GM19043 (cell line): ENCODE data around the gene SPATA1.
"Not testable (repeated sequence)": the region's sequence is repeated elsewhere in the genome, so short reads cannot be mapped to it uniquely, and the experiment has no call there.

Experiments
- ATAC-seq: cut with Tn5 transposase; IDR thresholded peaks from one replicate; pipeline ENCODE4 v1.9.1; 2021; ENCODE audit warnings: low read depth; ENCODE audit not compliant: unreplicated experiment

SPATA1 gene

DNA sequence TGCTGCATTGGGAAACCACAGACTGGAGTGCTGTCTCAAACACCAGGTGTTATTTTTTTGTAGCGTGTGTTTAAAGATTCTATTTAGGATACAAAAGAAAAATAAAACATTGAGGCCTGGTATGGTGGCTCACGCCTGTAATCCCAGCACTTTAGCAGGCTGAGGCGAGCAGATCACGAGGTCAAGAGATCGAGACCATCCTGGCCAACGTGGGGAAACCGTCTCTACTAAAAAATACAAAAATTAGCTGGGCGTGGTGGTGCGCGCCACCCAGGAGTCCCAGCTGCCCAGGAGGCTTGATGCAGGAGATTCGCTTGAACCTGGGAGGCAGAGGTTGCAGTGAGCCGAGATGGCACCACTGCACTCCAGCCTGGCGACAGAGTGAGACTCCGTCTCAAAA lies 1.7 kb downstream of the SPATA1 start:
- ATAC-seq: not testable (repeated sequence)

DNA sequence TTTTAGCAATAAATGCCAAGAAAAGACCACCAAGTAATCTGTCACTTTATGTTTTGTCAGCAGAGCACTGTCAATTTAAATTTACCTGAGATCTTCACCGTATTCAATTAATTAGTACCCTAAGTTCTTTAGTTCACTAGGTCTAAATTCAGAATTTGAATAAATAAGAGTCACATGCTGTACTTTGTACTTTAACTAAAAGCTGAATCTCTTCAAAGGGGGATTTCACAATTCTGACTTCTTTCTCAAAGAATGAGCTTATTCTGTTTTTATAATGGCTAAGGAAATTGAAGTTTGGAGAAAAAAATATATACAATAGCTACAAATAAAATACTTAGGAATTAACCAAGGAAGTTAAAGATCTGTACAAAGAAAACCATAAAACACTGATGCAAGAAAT lies 2.3 kb downstream of the SPATA1 start:
- ATAC-seq: no peak

DNA sequence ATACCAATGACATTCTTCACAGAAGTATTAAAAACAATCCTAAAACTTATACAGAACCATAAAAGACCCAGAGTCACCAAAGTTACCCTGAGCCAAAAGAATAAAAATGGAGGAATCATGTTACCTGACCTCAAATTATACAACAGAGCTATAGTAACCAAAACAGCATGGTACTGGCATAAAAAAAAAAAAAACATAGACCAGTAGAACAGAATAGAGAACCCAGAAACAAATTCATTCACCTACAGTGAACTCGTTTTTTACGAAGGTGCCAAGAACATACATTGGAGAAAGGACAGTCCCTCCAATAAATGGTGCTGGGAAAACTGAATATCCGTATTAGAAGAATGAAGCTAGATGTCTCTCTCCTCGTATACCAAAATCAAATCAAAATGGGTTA lies 2.8 kb downstream of the SPATA1 start:
- no peak for ATAC-seq

DNA sequence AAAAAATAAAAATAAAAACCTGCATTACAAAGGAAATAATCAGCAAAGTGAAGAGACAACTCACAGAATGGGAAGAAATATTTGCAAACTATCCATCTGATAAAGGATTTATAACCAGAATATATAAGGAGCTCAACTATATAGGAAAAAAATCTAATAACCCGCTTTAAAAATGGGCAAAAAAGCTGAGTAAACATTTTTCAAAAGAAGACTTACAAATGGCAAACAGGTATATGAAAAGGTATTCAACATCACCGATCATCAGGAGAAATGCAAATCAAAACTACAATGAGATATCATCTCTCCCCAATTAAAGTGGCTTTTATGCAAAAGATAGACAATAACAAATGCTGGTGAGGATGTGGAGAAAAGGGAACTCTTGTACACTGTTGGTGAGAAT lies 4.0 kb downstream of the SPATA1 start:
- no peak for ATAC-seq

DNA sequence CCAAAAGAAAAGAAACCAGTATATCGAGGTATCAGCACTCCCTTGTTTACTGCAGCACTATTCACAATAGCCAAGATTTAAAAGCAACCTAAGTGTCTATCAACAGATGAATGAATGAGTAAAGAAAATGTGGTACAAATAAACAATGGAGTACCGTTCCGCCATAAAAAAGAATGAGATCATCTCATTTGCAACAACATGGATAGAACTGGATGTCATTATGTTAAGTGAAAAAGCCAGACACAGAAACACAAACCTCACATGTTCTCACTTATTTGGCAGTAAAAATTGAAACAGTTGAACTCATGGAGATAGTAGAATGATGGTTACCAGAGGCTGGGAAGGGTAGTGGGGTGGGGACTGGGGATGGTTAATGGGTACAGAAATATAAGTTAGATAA lies 4.5 kb downstream of the SPATA1 start:
- ATAC-seq: no peak

DNA sequence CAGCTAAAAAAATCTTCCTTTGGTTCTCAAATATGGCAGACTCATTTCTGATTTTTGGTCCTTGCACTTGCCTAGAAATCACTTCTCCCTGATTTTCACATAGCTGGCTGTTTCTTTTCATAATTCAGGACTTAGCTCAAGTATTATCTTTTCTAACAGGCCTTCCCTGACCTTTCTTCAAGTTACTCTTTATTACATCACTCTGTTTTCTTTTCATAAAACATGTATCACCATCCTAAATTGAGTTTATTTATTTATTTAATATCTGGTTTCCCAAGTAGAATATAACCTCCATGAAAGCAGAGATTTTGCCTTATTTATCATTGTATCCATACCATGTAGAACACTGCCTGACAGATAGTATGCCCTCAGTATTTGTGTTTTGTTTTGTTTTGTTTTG lies 18.4 kb downstream of the SPATA1 start:
- no peak for ATAC-seq

DNA sequence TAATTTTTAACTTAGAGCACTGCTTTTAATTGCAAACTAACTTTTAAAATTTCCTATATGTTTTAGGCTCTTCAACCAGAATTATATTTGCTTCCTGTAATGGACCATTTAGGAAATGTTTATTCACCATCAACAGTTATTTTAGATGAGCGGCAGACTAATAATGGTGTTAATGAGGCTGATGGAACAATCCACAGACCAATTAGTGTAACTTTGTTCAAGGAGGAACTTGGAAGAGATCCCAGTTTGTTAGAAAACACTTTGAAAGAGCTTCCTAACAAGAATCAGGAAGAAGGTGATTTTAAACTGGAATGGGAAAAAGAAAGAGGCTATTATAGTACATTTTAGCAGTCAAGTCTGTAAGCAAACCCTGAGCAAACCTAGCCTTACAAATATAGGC lies 19.6 kb downstream of the SPATA1 start:
- no peak for ATAC-seq

DNA sequence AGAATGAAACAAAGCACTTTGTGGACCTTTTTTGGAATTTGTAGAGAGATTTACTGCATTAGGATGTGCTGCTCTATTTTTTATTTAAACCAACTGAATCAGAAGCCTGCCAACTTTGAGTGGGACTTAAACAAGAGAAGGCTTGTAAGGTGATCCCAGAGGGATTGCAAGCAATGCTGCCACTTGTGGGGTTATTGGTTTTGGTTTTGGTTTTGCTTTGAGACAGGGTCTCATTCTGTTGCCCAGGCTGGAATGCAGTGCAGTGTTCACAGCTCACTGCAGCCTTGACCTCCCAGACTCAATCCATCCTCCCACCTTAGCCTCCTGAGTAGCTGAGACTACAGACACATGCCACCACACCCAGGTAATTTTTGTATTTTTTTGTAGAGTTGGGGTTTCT lies 32.4 kb downstream of the SPATA1 start:
- no peak for ATAC-seq

DNA sequence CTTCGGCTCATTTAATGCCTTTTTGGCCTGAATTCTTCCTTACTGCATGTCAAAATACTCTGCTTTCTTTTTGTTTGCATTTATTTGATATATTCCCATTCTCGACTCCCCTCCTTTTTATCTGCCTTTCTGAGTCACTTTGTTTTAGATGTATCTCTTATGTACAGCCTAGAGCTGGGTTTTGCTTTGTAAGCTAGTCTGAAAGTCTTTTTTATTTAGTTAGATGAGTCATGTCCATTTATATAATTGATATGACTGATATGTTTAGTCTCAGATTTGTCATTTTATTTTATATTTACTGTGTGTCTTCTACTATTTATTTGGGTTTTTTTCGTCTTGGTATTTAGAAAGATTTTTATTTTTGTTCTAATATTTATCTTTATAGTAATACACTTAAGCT lies 33.8 kb downstream of the SPATA1 start:
- no peak for ATAC-seq

DNA sequence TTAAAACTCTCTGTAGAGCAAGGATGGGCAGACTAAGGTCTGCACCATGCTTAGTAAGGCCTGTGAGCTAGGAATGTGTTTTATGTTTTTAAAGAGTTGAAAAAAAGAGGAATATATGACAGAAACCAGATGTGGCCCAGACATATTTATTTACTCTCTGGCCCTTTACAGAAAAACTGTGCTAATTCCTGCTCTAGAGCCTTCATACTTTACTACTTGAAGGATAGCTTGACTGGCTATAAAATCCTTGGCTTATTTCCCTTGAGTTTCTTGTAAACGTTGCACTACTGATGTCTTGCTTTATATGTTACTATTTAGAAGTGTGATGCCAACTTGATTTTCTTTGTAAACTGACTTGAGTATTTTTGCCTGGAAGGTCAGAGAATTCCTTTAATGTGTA lies 34.6 kb downstream of the SPATA1 start:
- ATAC-seq: no peak

DNA sequence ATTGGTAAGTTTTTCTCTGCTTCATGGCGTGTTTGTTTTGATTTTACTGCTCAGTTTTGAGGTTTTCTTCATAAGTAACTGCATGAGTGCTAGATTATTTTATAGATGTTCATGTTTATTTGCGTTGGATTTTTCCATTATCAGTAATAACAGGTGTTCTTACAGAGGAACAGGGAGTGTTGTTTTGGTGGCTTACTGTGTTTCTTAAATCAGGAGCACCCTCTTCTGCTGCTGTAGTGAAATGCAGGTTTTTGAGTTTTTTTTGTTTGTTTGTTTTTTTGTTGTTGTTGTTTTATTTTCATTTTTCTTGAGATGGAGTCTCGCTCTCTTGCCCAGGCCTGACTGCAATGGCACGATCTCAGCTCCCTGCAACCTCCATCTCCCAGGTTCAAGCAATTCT lies 35.5 kb downstream of the SPATA1 start:
- ATAC-seq: no peak

DNA sequence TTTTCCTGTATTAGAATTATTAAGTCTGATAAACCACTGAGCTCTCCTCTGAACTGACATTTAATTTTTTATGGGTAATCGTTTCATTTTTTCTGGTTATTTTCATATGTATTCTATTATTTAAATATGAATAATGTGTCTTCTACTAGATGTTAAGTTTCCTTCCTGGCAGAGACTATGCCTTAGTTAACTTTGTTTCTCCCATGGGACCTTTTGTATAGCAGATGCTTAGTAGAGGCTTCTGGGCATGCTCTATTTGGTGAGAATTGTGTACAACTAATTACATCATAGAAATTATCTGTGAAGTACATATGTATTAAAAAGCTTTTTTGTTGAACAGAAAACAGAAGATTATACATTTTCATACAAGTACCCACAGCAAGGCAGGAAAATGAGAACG lies 44.6 kb downstream of the SPATA1 start:
- ATAC-seq: no peak

DNA sequence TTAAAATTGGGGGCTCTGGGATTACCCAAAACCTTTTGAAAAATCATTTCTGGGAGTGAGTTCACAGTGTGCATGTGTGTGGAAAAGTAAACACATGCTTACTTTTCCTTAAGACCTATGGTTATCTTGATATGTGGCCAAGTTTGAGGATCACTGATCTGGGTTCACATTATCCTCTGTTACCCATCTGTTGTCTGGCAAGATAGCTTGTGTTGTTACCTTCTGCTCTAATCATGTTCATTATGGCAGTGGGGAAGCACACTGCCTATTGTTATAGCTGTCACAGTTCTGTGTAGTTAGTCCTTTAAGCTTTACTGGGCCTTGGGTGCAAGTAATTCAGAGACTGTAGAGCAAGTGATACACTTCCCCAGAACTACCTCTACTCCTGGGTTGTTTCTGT lies 63.0 kb downstream of the SPATA1 start:
- ATAC-seq: no peak

DNA sequence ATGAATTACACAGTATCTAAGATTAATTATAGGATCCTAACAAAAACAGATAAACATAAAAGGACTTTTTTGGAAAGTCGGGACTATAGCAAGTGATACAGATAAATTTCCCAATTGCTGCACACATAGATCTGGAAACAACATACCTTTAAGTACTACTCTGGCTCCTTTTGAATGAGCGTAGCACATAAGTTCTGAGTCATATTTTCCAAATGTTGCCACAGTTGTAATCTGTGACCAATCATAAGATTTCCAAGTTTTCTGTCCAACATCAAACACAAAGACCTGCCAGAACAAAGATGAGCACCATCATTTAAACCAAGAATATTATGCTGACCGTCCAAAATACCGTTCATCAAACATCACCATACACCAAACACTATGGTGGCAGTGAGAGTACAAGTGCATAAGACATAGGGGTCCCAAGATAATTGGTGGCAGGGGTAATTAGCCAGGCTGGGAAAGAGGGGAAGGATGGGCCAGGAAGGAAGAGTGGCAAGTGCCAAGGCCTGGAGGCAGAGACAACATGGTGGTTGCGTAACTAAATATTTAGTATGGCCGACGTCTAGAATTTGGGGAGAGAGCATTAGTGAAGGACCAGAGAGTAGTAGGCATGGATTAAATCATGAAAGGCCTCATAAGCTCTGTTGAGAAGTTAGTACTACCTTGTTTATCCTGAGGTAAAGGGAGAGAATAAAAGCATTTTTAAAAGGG lies 64.4 kb downstream of the SPATA1 start:
- ATAC-seq: no peak

DNA sequence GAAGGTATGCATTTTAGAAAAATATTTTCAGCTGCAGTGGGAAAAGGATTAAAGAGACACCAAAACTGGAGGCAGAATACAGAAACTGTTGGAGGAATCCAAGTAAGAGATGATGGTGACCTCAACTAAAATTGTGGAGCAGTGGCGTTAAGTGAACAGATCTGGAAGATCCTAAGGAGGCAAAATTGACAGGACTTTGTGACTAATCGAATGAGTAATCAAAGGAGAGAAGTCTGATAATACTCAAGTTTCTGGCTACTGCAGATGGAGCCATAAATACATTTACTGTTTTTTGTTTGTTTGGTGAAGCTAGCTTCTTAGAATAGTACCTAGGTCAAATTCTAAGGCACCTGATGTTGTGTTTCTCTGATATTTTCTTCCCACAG lies 65.0 kb downstream of the SPATA1 start:
- ATAC-seq: no peak

DNA sequence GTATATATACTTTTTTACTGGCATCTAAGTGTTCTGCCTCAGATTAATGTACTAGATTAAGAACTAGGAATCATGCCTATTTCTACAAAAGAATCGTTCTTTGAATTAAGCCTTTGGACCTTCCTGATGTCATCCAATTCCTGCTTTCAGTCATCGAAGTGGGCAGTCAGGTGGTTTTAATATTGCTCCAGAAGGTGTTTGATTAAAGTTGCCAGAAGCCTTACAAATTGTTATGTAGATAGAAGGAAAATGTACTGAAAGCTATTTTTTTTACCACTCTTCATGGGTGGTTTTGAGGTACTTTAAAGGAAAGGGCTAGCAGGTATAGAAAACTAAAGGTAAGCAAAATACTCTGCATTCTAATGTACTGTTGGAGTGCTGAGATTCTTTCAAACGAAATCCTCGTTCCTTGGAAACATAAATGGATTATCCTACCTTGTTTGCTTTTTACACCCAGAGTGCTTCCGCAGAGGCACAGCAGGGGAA lies 67.3 kb downstream of the SPATA1 start:
- no peak for ATAC-seq

DNA sequence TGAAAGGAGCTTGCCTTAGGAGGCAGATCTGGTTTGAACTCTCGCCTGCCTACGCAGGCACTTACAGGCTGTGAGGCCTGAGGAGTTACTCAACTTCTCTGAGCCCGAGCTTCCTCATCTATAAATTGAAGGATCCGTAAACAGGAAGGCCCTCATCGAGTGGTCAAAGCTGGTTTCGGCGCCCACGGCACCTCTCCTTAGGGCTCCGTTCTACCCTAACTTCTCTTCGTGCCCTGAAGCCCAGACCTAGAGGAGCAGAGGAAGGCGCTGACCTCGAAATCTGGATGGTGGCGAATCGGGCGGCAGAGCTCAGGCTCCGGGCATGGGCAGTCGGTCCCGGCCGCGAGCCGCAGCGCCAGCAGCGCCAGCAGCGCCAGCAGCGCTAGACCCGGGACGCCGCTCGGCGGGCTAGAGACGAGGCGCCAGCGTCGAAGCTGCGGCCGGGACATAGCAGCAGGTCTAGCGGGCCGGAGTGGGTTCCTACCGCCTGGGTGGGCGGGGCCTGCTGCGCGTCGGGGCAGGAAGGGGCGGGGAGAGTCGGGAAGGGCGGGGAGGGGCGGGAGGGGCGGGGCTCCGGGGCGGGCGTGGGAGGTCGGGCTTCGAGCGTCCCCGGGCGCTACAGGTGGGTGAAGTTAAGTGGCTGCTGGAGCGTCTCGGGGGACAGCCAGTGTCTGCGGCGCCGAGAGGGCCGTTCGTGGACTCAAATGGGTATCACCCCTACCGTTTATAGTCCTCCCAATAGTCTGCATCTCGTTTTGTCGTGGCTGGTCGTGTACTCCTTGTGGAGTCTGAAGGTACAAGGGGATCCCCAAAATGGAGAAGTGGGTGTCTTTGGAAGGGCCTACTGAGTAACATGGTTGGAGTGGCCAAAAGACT lies 68.0 kb downstream of the SPATA1 start, which contains the start of gene CTBS:
Gene CTBS (minus strand): TSS at position 474 of the 876 bp plus-strand sequence. CDS start 25 bp downstream, at position 449.
- peak; percentile 81 for ATAC-seq

DNA sequence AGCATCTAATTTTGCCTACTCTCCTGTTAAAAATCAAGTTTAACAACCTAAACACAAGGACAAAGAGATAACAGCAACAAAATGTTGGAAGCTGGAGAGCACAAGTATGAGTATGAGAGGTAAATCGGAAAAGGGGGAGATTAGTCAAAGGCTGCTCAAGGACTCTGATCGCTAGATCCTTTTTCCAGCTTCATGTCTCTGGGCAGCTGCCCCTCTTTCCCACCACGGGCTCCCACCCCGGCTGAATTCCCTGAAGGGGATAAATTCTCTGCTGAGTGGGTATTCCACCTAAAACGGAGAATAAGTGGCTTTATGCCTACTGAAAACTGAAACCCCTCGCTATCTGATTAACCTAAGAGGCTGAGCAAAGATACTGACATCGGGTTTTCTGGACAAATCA lies 68.8 kb downstream of the SPATA1 start:
- ATAC-seq: no peak

DNA sequence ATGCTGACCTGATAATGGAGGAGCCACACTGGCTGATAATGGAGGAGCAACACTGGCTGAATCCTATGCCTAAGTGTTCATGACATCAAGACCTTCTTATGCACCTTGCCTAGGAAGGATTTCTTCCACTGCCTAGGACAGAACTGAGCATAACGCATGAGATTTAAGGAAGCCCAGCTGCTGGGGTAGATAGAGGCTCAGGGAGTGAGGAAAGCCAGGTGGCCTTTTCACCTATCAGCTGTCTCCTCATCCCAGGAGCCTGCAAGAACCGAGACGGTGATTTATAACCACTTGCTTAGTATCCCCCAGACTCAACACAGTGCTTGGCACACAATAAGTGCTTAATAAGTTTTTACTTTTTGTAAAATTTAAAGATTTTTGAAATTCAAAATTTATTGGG lies 75.5 kb downstream of the SPATA1 start:
- no peak for ATAC-seq

DNA sequence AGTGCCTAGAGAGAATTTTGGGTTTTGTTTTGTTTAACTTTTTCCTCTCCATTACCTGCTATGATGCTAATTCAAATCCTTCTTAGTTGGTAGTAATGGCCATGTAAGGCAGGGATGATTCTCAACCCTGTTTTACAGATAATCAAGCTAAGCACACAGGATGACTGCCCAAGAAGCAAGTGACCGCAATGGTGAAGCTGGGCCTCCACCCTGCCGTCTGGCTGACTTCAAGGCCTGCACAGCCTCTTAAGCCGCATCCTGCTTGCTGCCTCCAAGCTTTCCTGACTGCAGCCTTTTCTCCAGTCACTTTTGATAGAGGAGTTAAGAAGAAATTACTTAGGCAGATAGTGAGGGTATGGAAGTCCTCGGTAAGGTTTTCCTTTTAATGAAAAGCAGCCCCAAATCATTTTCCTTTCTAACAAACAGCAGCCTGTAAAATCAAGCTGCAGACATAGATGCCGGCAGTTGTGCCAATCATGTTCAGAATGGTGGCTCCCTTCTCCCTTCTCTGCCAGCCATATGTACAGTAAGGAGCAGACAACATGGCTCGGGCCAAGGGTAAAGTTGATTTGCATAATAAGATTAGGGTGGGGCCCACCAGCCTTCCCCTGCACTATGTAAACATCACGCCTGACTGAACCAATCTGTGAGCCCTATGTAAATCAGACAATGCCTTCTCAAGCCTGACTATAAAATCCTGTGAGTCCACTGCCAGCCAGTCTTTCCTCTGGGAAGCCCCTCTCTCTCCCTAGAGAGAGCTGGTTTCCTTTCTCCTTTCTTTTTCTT lies 76.8 kb downstream of the SPATA1 start:
- no peak for ATAC-seq

DNA sequence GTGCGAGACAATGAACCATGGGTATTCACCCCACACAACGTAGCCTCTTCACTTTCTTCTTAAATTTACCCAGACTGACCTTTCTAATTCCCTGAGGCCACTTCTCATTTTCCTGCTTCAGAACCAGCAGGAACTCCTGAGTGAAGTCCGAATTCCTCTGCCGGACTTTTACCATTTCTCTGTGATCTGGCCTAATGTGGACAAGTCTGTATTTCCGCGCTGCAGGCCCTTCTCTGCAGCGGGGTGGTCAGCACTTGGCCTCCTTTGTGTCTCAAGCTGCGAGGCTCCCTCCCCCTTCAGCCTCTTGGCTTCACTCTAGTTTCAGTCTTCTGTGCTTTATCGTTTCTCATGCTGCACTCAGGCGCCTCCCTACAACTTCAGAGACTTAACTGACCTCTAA lies 77.5 kb downstream of the SPATA1 start:
- ATAC-seq: no peak
